ENCODE measurements around the gene SIGLEC5.

- TF ChIP-seq CTCF (conservative IDR thresholded peaks at IDR 0.05) (no peak), ZFX (IDR thresholded peaks at IDR 0.05) (no peak)
Measured at GRCh38 chr19:51627491-51628138, 2.6 kb downstream of the SIGLEC5 start.

Data from C4-2B (cell line).